ENCODE results near the gene SLC11A1. TPM values are rescaled to one million over a fixed set of nuclear protein-coding genes. Genes with fewer than 3 reads are reported as not detected.

SLC11A1 gene
- total RNA-seq = 100 to 1,000 TPM in 1 of 2 donors, 10 to 100 TPM in 1; 98.2 to 194 TPM
- polyA plus RNA-seq (ENCODE audit: insufficient read length in 6 of 6) = 1 to 10 TPM in 1 of 6 donors, under 1 TPM in 5; 0.70 to 1.8 (median 0.89) TPM
- long read RNA-seq, donor 1 = 0 reads
- long read RNA-seq, donor 2 = 0 reads
- long read RNA-seq, donor 3 = 0 reads
- long read RNA-seq, donor 4, transcript SLC11A1-201 (15 exons, 3,852 nt) = major isoform, 5 of 20 reads
- long read RNA-seq, donor 4, partial matches to known transcripts = 10 of 20 reads
- long read RNA-seq, donor 4, other reads (novel, unspliced or antisense) = 5 of 20 reads
- long read RNA-seq, donor 5 = 0 reads
- long read RNA-seq, donor 6 = 0 reads
- long read RNA-seq, donor 7 = 0 reads
- long read RNA-seq, donor 8 = 0 reads
- long read RNA-seq, donor 9 = 0 reads
- long read RNA-seq, donor 10, transcript SLC11A1-201 (15 exons, 3,852 nt) = major isoform, 13 of 81 reads
- long read RNA-seq, donor 10, partial matches to known transcripts = 27 of 81 reads
- long read RNA-seq, donor 10, other reads (novel, unspliced or antisense) = 41 of 81 reads
- long read RNA-seq, donor 11 = 0 reads
- long read RNA-seq, donor 12 = 0 reads

- intact Hi-C loops (cut with DNase I) = no loop called here
- H3K27me3 ChIP-seq = no peaks in the 10 kb centered on the region
- peak within 1 kb of the TSS in 1 of 2 donors; percentile 55 for H3K4me3 ChIP-seq
- no peaks in the 10 kb centered on the region for H3K9me3 ChIP-seq
- TF ChIP-seq CTCF (IDR thresholded peaks at IDR 0.05) = peak in 1 of 2 donors; percentile 9
- DNase-seq (peak in 2 of 4 donors; percentile 88 to 92), ATAC-seq (peak; percentile 75)
- H3K27ac ChIP-seq = peak within 1 kb of the TSS; percentile 56 to 89
- peaks cover 0 to 53% of the 10 kb centered on the region in 2 donors for H3K4me1 ChIP-seq
- peaks cover 0 to 26% of the 10 kb centered on the region in 2 donors for H3K36me3 ChIP-seq
Observed at GRCh38 chr2:218381916-218382366, at the start of gene SLC11A1. Gene SLC11A1 (plus strand): TSS chr2:218382273. CDS start chr2:218382369, 96 bp downstream.

- Histone ChIP-seq H3K4me3 (peak overlapping the region in 1 of 2 donors; percentile 27), H3K27me3 (no peaks in the 10 kb centered on the region), H3K27ac (peak overlapping the region; percentile 44 to 87), H3K9me3 (no peaks in the 10 kb centered on the region), H3K4me1 (peaks cover 4 to 75% of the 10 kb centered on the region in 2 donors), H3K36me3 (no peaks in the 10 kb centered on the region)
- TF ChIP-seq CTCF (IDR thresholded peaks at IDR 0.05) = no peak
- DNase-seq (no peak), ATAC-seq (peak; percentile 6)
- intact Hi-C loops (cut with DNase I) = no loop called here
Observed at GRCh38 chr2:218332288-218332687, 49.8 kb upstream of the SLC11A1 start.

- ATAC-seq (peak; percentile 50), DNase-seq (no peak)
- Histone ChIP-seq H3K4me1 (peaks cover 4 to 67% of the 10 kb centered on the region in 2 donors), H3K36me3 (no peaks in the 10 kb centered on the region), H3K9me3 (no peaks in the 10 kb centered on the region), H3K27ac (peak overlapping the region; percentile 44 to 87), H3K4me3 (peak overlapping the region in 1 of 2 donors; percentile 27), H3K27me3 (no peaks in the 10 kb centered on the region)
- TF ChIP-seq CTCF (IDR thresholded peaks at IDR 0.05) = no peak
- intact Hi-C loops (cut with DNase I) = no loop called here
Observed at GRCh38 chr2:218332920-218333645, 49.0 kb upstream of the SLC11A1 start.

GRCh38 chr2:218334531-218334930, 47.5 kb upstream of the SLC11A1 start:
- no peak for TF ChIP-seq CTCF (IDR thresholded peaks at IDR 0.05)
- intact Hi-C loops (cut with DNase I) = no loop called here
- peaks cover 0 to 8% of the 10 kb centered on the region in 2 donors for H3K36me3 ChIP-seq
- H3K4me1 ChIP-seq = peaks cover 0 to 53% of the 10 kb centered on the region in 2 donors
- no peak overlapping the region for H3K4me3 ChIP-seq
- no peaks in the 10 kb centered on the region for H3K9me3 ChIP-seq
- H3K27ac ChIP-seq = peak overlapping the region in 1 of 2 donors; percentile 87
- H3K27me3 ChIP-seq = no peaks in the 10 kb centered on the region
- ATAC-seq = no peak
- no peak for DNase-seq

Measured in left lung (tissue), 14 donors.